HL-60 (cell line): ENCODE measurements around the gene UPP1.

Experiments used
- DNase-seq, 2 experiments: peaks; one replicate each; pipeline ENCODE4 v3.0.0-alpha.2; 2010 to 2020; ENCODE audit warnings: low read depth in 1 of 2, low spot score in 1 of 2
- H3K27ac ChIP-seq: fragments of 250-450 bp; sonication (Bioruptor Pico); replicated peaks from 2 replicates; pipeline ENCODE4 v1.5.1; 2020; ENCODE audit warnings: mild to moderate bottlenecking, moderate library complexity
- H3K27me3 ChIP-seq: fragments of 250-450 bp; sonication (Bioruptor Pico); 2 replicates; pipeline ENCODE4 v1.5.1; 2021; ENCODE audit warnings: mild to moderate bottlenecking, moderate library complexity; ENCODE audit not compliant: insufficient read depth, poor library complexity, severe bottlenecking
- H3K4me3 ChIP-seq: replicated peaks from 2 replicates; pipeline ENCODE4 v1.5.1; 2011; ENCODE audit warnings: mild to moderate bottlenecking, control low read depth, low read length; ENCODE audit not compliant: insufficient read depth
- CTCF ChIP-seq: IDR thresholded peaks from one replicate; pipeline ENCODE4 v1.5.1; 2011; ENCODE audit warnings: low read length, control low read depth, inconsistent platforms; ENCODE audit not compliant: insufficient read depth
- GABPA ChIP-seq: IDR thresholded peaks from 2 replicates; pipeline ENCODE4 v1.6.1; 2012; ENCODE audit warnings: low read depth
- POLR2AphosphoS5 ChIP-seq: IDR thresholded peaks from 2 replicates; pipeline ENCODE4 v1.6.1; 2012; ENCODE audit warnings: low read depth
- REST ChIP-seq: IDR thresholded peaks from 2 replicates; pipeline ENCODE4 v1.6.1; 2012; ENCODE audit warnings: low read depth; ENCODE audit not compliant: insufficient replicate concordance
- SPI1 ChIP-seq: IDR thresholded peaks from 2 replicates; pipeline ENCODE4 v1.6.1; 2012; ENCODE audit warnings: low read depth, mild to moderate bottlenecking, borderline replicate concordance

UPP1 gene

GRCh38 chr7:48149058-48149457 is 60.0 kb downstream of the UPP1 start:
- H3K4me3 ChIP-seq, result no peak overlapping the region
- no peak for TF ChIP-seq GABPA
- no peak for TF ChIP-seq SPI1
- TF ChIP-seq CTCF, result no peak
- no peak for TF ChIP-seq POLR2AphosphoS5
- no peak for TF ChIP-seq REST
- H3K27me3 ChIP-seq, result peaks cover 3% of the 10 kb centered on the region

GRCh38 chr7:48150086-48150485 is 61.0 kb downstream of the UPP1 start:
- Histone ChIP-seq H3K27me3 (peaks cover 3% of the 10 kb centered on the region), H3K4me3 (no peak overlapping the region), H3K27ac (no peak overlapping the region)
- TF ChIP-seq POLR2AphosphoS5, result no peak
- TF ChIP-seq SPI1, result no peak
- no peak for TF ChIP-seq GABPA
- TF ChIP-seq CTCF, result no peak
- TF ChIP-seq REST, result no peak
- DNase-seq, result no peak

More at GRCh38 chr7:48149058-48149457, 60.0 kb downstream of the UPP1 start:
- no peak for DNase-seq
- no peak overlapping the region for H3K27ac ChIP-seq

- no peaks in the 10 kb centered on the region for H3K27me3 ChIP-seq
- TF ChIP-seq CTCF (peak; percentile 40), REST (no peak), POLR2AphosphoS5 (no peak), GABPA (no peak), SPI1 (no peak)
- no peak overlapping the region for H3K27ac ChIP-seq
- DNase-seq, result peak in 1 of 2 experiments; percentile 34
- H3K4me3 ChIP-seq, result no peak overlapping the region
These were observed 65.8 kb downstream of the UPP1 start for GRCh38 chr7:48154792-48155413.
